ENCODE measurements around the gene TTC13. TPM values are rescaled to one million over a fixed set of nuclear protein-coding genes. Genes with fewer than 3 reads are reported as not detected.

Gene TTC13
- total and polyA plus RNA-seq, 10 of the 15 experiments (the other 5 are each of a cell fraction or from before 2014, with no cell fraction given), result 5.8 to 30.8 (median 18.5) TPM

DNA sequence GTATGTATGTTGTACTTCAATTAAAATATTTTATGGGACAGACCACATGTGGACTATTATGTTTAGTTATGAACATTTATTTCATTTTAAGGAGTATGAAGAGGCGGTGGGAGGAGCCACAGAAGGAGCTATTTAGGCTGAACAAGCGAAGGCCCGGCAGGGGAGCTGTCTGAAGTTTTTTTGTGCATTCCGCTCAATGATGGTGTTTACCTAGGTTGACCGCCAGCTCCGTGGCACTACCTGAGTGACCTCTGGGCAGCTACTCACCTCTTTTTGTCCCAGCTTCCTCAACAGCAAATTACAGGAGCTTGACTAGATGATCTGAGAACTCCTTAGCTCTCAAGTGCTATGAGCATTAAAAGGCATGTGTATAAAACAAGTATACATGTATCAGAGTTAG is 77.7 kb downstream of the TTC13 start (continued):
- TF ChIP-seq, protein P1, sequence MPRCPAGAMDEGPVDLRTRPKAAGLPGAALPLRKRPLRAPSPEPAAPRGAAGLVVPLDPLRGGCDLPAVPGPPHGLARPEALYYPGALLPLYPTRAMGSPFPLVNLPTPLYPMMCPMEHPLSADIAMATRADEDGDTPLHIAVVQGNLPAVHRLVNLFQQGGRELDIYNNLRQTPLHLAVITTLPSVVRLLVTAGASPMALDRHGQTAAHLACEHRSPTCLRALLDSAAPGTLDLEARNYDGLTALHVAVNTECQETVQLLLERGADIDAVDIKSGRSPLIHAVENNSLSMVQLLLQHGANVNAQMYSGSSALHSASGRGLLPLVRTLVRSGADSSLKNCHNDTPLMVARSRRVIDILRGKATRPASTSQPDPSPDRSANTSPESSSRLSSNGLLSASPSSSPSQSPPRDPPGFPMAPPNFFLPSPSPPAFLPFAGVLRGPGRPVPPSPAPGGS (IDR thresholded peaks at IDR 0.05; ENCODE audit: borderline replicate concordance, insufficient read depth, low read depth, low read length, poor library complexity, severe bottlenecking), result no peak
- TF ChIP-seq WRNIP1 (IDR thresholded peaks at IDR 0.05; ENCODE audit: borderline replicate concordance, low read depth, low read length) (no peak), E4F1 (IDR thresholded peaks at IDR 0.05; ENCODE audit: borderline replicate concordance, partially characterized antibody) (no peak), IRF4 (IDR thresholded peaks at IDR 0.05; ENCODE audit: low read depth, low read length) (no peak), FOXK2 (IDR thresholded peaks at IDR 0.05) (no peak), NFXL1 (IDR thresholded peaks at IDR 0.05; ENCODE audit: borderline replicate concordance) (no peak), BHLHE40 (IDR thresholded peaks at IDR 0.05; ENCODE audit: borderline replicate concordance in 1 of 2, low read depth in 2 of 2, low read length in 1 of 2) (no peak), ESRRA (IDR thresholded peaks at IDR 0.05; ENCODE audit: low read length) (no peak), JUNB (IDR thresholded peaks at IDR 0.05) (no peak)

- no peaks in the 10 kb centered on the region for H3K79me2 ChIP-seq (ENCODE audit: control insufficient read depth, insufficient read depth, low read length)
- no peak overlapping the region for H3K9ac ChIP-seq (ENCODE audit: control insufficient read depth, insufficient read depth, low read length)
- no peaks in the 10 kb centered on the region for H3K4me1 ChIP-seq (ENCODE audit: control insufficient read depth, insufficient read depth, low read length)
- H3K4me2 ChIP-seq (ENCODE audit: control insufficient read depth, insufficient read depth), result no peak overlapping the region
- no TSS peak for BruUV-seq (replicated peaks)
- no peak for FAIRE-seq
- in situ Hi-C loops (cut with MboI), result no loop called here
- no peaks in the 10 kb centered on the region for H3K27me3 ChIP-seq (replicated peaks in 1 of 2; ENCODE audit: control insufficient read depth in 2 of 2, insufficient read depth in 2 of 2, low read length in 1 of 2)
- ChIA-PET CTCF (no interaction called here), POLR2A (no interaction called here), RAD21 (ENCODE audit: unreplicated experiment) (no interaction called here), SMC1A (ENCODE audit: uncharacterized antibody, unreplicated experiment) (interaction anchor here (0.7 kb wide), 1 partner anchor 334 kb away, joined by 3 read pairs; no protein-coding TSS in a partner anchor)
- no peak overlapping the region for H3K4me3 ChIP-seq
- DNase-seq (ENCODE audit: low read depth, low spot score), result no peak
- H3K9me3 ChIP-seq (replicated peaks; ENCODE audit: control insufficient read depth, insufficient read depth, low read length), result no peaks in the 10 kb centered on the region
- ATAC-seq, result no peak
- no peak overlapping the region for H3K27ac ChIP-seq (ENCODE audit: control insufficient read depth, insufficient read depth)
- WGBS (ENCODE audit: insufficient coverage, insufficient replicate concordance, low lambda C conversion rate, missing lambda C conversion rate), result 93% methylated on average over 5 of the region's 5 CpGs
- no peaks in the 10 kb centered on the region for H4K20me1 ChIP-seq (ENCODE audit: control insufficient read depth, insufficient read depth)
- no peak overlapping the region for H2AFZ ChIP-seq (ENCODE audit: control insufficient read depth, low read depth, low read length)
- intact Hi-C loops (cut with micrococcal nuclease; ENCODE audit: unreplicated experiment), result no loop called here
- peaks cover 0 to 5% of the 10 kb centered on the region in 2 experiments; a peak in 1 of 4 replicates for H3K36me3 ChIP-seq (ENCODE audit: control insufficient read depth in 2 of 2, insufficient read depth in 2 of 2, low read length in 1 of 2)
- TF ChIP-seq HDAC2 (IDR thresholded peaks at IDR 0.05) (no peak), ZBTB33 (IDR thresholded peaks at IDR 0.05) (no peak), KDM1A (IDR thresholded peaks at IDR 0.05; ENCODE audit: borderline replicate concordance) (no peak), IKZF2 (IDR thresholded peaks at IDR 0.05) (no peak), CBX5 (IDR thresholded peaks at IDR 0.05; ENCODE audit: low read depth) (no peak), EED (IDR thresholded peaks at IDR 0.05; ENCODE audit: low read depth) (no peak)
- TF ChIP-seq, protein P2, sequence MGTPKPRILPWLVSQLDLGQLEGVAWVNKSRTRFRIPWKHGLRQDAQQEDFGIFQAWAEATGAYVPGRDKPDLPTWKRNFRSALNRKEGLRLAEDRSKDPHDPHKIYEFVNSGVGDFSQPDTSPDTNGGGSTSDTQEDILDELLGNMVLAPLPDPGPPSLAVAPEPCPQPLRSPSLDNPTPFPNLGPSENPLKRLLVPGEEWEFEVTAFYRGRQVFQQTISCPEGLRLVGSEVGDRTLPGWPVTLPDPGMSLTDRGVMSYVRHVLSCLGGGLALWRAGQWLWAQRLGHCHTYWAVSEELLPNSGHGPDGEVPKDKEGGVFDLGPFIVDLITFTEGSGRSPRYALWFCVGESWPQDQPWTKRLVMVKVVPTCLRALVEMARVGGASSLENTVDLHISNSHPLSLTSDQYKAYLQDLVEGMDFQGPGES (IDR thresholded peaks at IDR 0.05), result no peak
These were observed 78.8 kb downstream of the TTC13 start for GRCh38 chr1:230899841-230900251.

Data from GM12878 (cell line).